GM23338 (cell line): Measurements from ENCODE around the gene SCAPER. TPM values are rescaled to one million over a fixed set of nuclear protein-coding genes. Genes with fewer than 3 reads are reported as not detected.

ENCODE experiments used
- ATAC-seq: fragments of 200-7000 bp; cut with Tn5 transposase; 3 replicates; pipeline ENCODE4 v1.9.1; 2020
- DNase-seq: peaks from one replicate; pipeline ENCODE4 v3.0.0-alpha.2; 2015; ENCODE audit warnings: low spot score
- H2AFZ ChIP-seq: fragments of 200-600 bp; sonication (generic); 2 replicates; pipeline ENCODE4 v1.8.0; 2016; ENCODE audit warnings: antibody characterized with exemption, mild to moderate bottlenecking, moderate library complexity
- H3F3A ChIP-seq: fragments of 200-600 bp; sonication (generic); replicated peaks from 2 replicates; pipeline ENCODE4 v1.8.0; 2017; ENCODE audit warnings: antibody characterized with exemption, mixed run types, low read depth
- H3K27ac ChIP-seq: fragments of 200-600 bp; sonication (generic); 2 replicates; pipeline ENCODE4 v1.6.1; 2016; ENCODE audit warnings: low read depth
- H3K27me3 ChIP-seq: fragments of 200-600 bp; sonication (generic); 2 replicates; pipeline ENCODE4 v1.8.0; 2016; ENCODE audit warnings: mild to moderate bottlenecking, mixed run types, moderate library complexity; ENCODE audit not compliant: insufficient read depth
- H3K36me3 ChIP-seq: fragments of 200-600 bp; sonication (generic); 2 replicates; pipeline ENCODE4 v1.8.0; 2016; ENCODE audit warnings: mild to moderate bottlenecking; ENCODE audit not compliant: insufficient read depth
- H3K4me1 ChIP-seq: fragments of 200-600 bp; sonication (generic); 2 replicates; pipeline ENCODE4 v1.8.0; 2016; ENCODE audit warnings: mild to moderate bottlenecking, moderate library complexity; ENCODE audit not compliant: insufficient read depth
- H3K4me2 ChIP-seq: fragments of 200-600 bp; sonication (generic); 2 replicates; pipeline ENCODE4 v1.7.1; 2017; ENCODE audit warnings: mixed run types
- H3K4me3 ChIP-seq: fragments of 200-600 bp; sonication (generic); 2 replicates; pipeline ENCODE4 v1.6.1; 2016; ENCODE audit warnings: mixed run types
- H3K79me2 ChIP-seq: fragments of 200-600 bp; sonication (generic); replicated peaks from 2 replicates; pipeline ENCODE4 v1.8.0; 2017; ENCODE audit warnings: mild to moderate bottlenecking; ENCODE audit not compliant: insufficient read depth
- H3K9me2 ChIP-seq: fragments of 200-600 bp; sonication (generic); 2 replicates; pipeline ENCODE4 v1.8.0; 2017; ENCODE audit not compliant: insufficient read depth
- H4K20me1 ChIP-seq: fragments of 200-600 bp; sonication (generic); replicated peaks from 2 replicates; pipeline ENCODE4 v1.8.0; 2017; ENCODE audit warnings: mild to moderate bottlenecking; ENCODE audit not compliant: insufficient read depth
- H3K27ac Mint-ChIP-seq: 2 replicates; pipeline ENCODE4 v1.8.0; 2020; ENCODE audit warnings: inconsistent platforms, mild to moderate bottlenecking, moderate library complexity, mixed read lengths
- H3K27me3 Mint-ChIP-seq: 3 replicates; pipeline ENCODE4 v1.8.0; 2022; ENCODE audit warnings: low read depth, mild to moderate bottlenecking, moderate library complexity, mixed read lengths, inconsistent platforms; ENCODE audit not compliant: insufficient read depth, poor library complexity
- H3K36me3 Mint-ChIP-seq: 3 replicates; pipeline ENCODE4 v1.8.0; 2021; ENCODE audit warnings: low read depth, mild to moderate bottlenecking, inconsistent platforms, moderate library complexity, mixed read lengths
- H3K4me1 Mint-ChIP-seq: 3 replicates; pipeline ENCODE4 v1.8.0; 2020; ENCODE audit warnings: mild to moderate bottlenecking, inconsistent platforms, mixed read lengths
- H3K4me3 Mint-ChIP-seq: 3 replicates; pipeline ENCODE4 v1.8.0; 2021; ENCODE audit warnings: moderate library complexity, mild to moderate bottlenecking, inconsistent platforms, mixed read lengths
- H3K9me3 Mint-ChIP-seq: 3 replicates; pipeline ENCODE4 v1.8.0; 2020; ENCODE audit warnings: moderate library complexity, mild to moderate bottlenecking, inconsistent platforms, mixed read lengths
- CREB1 ChIP-seq: fragments of 250-450 bp; sonication (Bioruptor Pico); IDR thresholded peaks from 2 replicates; pipeline ENCODE4 v1.5.0; 2020; ENCODE audit warnings: low read depth, mild to moderate bottlenecking, moderate library complexity
- EZH2 ChIP-seq: fragments of 200-600 bp; sonication (generic); IDR thresholded peaks from one replicate; pipeline ENCODE4 v1.8.0; 2017; ENCODE audit warnings: antibody characterized with exemption, mild to moderate bottlenecking, low read depth; ENCODE audit not compliant: unreplicated experiment
- EZH2phosphoT487 ChIP-seq: fragments of 200-600 bp; sonication (generic); IDR thresholded peaks from one replicate; pipeline ENCODE4 v1.8.1; 2018; ENCODE audit warnings: antibody characterized with exemption; ENCODE audit not compliant: unreplicated experiment
- JUNB ChIP-seq: IDR thresholded peaks from one replicate; pipeline ENCODE4 v1.6.1; 2016; ENCODE audit warnings: antibody characterized with exemption; ENCODE audit not compliant: unreplicated experiment
- POLR2AphosphoS5 ChIP-seq: IDR thresholded peaks from 2 replicates; pipeline ENCODE4 v1.6.1; 2016; ENCODE audit warnings: antibody characterized with exemption, low read depth
- STAT1 ChIP-seq: IDR thresholded peaks from one replicate; pipeline ENCODE4 v1.6.1; 2016; ENCODE audit warnings: antibody characterized with exemption; ENCODE audit not compliant: unreplicated experiment
- polyA plus RNA-seq: library from polyadenylated mRNA; unstranded; fragments of >200 nt; fragmentation: Nextera tagmentation; extraction: Ambion mirVana; gene quantifications from 2 replicates; pipeline ENCODE4 v1.2.1, GENCODE V29; 2016
- total RNA-seq: library from RNA; depleted of rRNA; stranded (reverse); fragments of >200 nt; shearing (Covaris generic); gene quantifications from 2 replicates; pipeline ENCODE4 v1.2.3, GENCODE V29; 2014
- TF ChIP-seq, protein P1 (sequence below): fragments of 250-450 bp; sonication (Bioruptor Pico); IDR thresholded peaks from 2 replicates; pipeline ENCODE4 v1.5.0; 2020; ENCODE audit warnings: mild to moderate bottlenecking, moderate library complexity
- TF ChIP-seq, protein P2 (sequence below), 2 experiments: fragments of 200-600 bp in 1 of 2; sonication (generic) in 1 of 2; conservative IDR thresholded peaks; 2 replicates each; pipeline versions ENCODE4 v1.5.1 to v1.6.1; 2016 to 2017; ENCODE audit warnings: antibody characterized with exemption in 2 of 2, low read depth in 2 of 2, mild to moderate bottlenecking in 2 of 2, moderate library complexity in 1 of 2

Gene SCAPER
- total and polyA plus RNA-seq, 2 experiments from 2014 or later = 9.1 to 17.6 TPM

DNA sequence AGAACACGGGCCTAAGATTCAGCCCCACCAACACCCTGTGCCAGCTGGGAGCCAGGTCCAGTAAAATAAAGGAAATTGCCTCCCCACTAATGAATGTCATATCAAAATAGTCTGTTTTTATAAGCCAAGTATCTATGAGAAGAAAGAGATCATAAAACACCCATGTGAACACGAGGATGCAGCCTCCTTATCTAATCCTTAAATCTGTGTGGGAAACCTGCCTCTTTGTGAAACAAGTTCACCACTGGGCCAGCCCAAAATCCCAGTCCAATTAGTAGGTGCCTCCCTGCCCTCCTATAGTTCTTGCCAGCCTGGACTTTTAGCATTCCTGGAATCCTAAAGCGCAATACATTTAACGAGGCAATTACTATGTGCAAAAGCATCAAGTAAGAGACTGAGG lies 42.0 kb downstream of the SCAPER start (continued):
- TF ChIP-seq, protein P1, sequence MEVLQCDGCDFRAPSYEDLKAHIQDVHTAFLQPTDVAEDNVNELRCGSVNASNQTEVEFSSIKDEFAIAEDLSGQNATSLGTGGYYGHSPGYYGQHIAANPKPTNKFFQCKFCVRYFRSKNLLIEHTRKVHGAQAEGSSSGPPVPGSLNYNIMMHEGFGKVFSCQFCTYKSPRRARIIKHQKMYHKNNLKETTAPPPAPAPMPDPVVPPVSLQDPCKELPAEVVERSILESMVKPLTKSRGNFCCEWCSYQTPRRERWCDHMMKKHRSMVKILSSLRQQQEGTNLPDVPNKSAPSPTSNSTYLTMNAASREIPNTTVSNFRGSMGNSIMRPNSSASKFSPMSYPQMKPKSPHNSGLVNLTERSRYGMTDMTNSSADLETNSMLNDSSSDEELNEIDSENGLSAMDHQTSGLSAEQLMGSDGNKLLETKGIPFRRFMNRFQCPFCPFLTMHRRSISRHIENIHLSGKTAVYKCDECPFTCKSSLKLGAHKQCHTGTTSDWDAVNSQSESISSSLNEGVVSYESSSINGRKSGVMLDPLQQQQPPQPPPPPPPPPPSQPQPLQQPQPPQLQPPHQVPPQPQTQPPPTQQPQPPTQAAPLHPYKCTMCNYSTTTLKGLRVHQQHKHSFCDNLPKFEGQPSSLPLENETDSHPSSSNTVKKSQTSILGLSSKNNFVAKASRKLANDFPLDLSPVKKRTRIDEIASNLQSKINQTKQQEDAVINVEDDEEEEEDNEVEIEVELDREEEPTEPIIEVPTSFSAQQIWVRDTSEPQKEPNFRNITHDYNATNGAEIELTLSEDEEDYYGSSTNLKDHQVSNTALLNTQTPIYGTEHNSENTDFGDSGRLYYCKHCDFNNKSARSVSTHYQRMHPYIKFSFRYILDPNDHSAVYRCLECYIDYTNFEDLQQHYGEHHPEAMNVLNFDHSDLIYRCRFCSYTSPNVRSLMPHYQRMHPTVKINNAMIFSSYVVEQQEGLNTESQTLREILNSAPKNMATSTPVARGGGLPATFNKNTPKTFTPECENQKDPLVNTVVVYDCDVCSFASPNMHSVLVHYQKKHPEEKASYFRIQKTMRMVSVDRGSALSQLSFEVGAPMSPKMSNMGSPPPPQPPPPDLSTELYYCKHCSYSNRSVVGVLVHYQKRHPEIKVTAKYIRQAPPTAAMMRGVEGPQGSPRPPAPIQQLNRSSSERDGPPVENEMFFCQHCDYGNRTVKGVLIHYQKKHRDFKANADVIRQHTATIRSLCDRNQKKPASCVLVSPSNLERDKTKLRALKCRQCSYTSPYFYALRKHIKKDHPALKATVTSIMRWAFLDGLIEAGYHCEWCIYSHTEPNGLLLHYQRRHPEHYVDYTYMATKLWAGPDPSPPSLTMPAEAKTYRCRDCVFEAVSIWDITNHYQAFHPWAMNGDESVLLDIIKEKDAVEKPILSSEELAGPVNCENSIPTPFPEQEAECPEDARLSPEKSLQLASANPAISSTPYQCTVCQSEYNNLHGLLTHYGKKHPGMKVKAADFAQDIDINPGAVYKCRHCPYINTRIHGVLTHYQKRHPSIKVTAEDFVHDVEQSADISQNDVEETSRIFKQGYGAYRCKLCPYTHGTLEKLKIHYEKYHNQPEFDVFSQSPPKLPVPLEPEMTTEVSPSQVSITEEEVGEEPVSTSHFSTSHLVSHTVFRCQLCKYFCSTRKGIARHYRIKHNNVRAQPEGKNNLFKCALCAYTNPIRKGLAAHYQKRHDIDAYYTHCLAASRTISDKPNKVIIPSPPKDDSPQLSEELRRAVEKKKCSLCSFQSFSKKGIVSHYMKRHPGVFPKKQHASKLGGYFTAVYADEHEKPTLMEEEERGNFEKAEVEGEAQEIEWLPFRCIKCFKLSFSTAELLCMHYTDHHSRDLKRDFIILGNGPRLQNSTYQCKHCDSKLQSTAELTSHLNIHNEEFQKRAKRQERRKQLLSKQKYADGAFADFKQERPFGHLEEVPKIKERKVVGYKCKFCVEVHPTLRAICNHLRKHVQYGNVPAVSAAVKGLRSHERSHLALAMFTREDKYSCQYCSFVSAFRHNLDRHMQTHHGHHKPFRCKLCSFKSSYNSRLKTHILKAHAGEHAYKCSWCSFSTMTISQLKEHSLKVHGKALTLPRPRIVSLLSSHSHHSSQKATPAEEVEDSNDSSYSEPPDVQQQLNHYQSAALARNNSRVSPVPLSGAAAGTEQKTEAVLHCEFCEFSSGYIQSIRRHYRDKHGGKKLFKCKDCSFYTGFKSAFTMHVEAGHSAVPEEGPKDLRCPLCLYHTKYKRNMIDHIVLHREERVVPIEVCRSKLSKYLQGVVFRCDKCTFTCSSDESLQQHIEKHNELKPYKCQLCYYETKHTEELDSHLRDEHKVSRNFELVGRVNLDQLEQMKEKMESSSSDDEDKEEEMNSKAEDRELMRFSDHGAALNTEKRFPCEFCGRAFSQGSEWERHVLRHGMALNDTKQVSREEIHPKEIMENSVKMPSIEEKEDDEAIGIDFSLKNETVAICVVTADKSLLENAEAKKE (CRISPR knock-in tag) = no peak
- TF ChIP-seq JUNB = no peak

DNA sequence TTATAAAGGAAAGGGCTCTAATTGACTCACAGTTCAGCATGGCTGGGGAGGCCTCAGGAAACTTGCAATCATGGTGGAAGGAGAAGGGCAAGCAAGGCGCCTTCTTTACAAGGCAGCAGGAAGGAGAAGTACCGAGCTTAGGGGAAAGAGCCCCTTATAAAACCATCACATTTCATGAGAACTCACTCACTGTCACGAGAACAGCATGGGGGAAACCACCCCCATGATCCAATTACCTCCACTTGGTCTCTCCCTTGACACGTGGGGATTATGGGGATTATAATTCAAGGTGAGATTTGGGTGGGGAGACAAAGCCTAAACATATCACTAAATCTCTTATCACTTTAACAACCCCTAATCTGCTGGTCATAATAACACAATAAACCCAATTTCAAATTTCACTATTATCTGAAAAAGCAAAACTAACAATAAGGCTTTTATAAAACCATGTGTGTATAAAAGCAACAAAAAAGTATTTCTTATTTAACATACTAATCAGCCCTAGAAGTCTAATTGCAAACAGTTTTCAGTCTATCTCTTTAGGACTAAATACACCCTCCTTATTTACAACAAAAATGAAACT lies 43.2 kb downstream of the SCAPER start:
- Histone ChIP-seq H4K20me1 (no peaks in the 10 kb centered on the region), H3K4me1 (no peaks in the 10 kb centered on the region), H3F3A (no peaks in the 10 kb centered on the region), H3K36me3 (no peaks in the 10 kb centered on the region), H3K27me3 (no peaks in the 10 kb centered on the region), H3K79me2 (no peaks in the 10 kb centered on the region), H3K4me3 (no peak overlapping the region), H2AFZ (no peak overlapping the region), H3K4me2 (no peak overlapping the region), H3K27ac (no peak overlapping the region), H3K9me2 (no peaks in the 10 kb centered on the region)
- Mint-ChIP-seq H3K9me3 (no peaks in the 10 kb centered on the region), H3K36me3 (no peaks in the 10 kb centered on the region), H3K4me3 (no peak overlapping the region), H3K27me3 (no peaks in the 10 kb centered on the region), H3K27ac (no peak overlapping the region), H3K4me1 (no peaks in the 10 kb centered on the region; the same call in 2 of the 3 replicates)
- DNase-seq (no peak), ATAC-seq (no peak)
- TF ChIP-seq, protein P2, sequence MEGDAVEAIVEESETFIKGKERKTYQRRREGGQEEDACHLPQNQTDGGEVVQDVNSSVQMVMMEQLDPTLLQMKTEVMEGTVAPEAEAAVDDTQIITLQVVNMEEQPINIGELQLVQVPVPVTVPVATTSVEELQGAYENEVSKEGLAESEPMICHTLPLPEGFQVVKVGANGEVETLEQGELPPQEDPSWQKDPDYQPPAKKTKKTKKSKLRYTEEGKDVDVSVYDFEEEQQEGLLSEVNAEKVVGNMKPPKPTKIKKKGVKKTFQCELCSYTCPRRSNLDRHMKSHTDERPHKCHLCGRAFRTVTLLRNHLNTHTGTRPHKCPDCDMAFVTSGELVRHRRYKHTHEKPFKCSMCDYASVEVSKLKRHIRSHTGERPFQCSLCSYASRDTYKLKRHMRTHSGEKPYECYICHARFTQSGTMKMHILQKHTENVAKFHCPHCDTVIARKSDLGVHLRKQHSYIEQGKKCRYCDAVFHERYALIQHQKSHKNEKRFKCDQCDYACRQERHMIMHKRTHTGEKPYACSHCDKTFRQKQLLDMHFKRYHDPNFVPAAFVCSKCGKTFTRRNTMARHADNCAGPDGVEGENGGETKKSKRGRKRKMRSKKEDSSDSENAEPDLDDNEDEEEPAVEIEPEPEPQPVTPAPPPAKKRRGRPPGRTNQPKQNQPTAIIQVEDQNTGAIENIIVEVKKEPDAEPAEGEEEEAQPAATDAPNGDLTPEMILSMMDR (conservative IDR thresholded peaks at IDR 0.05; ENCODE audit: low read depth in 2 of 2) = no peak
- TF ChIP-seq EZH2 (no peak), STAT1 (no peak), EZH2phosphoT487 (no peak), POLR2AphosphoS5 (no peak), JUNB (no peak), CREB1 (no peak)
